PC-3 (cell line): ENCODE measurements around the gene PPP1R7.

Experiments
- CTCF ChIP-seq: fragments of 300-600 bp; sonication (generic); conservative IDR thresholded peaks from 2 replicates; pipeline ENCODE4 v1.5.1; 2017; ENCODE audit warnings: antibody characterized with exemption, low read depth, mild to moderate bottlenecking, low read length
- EZH2phosphoT487 ChIP-seq: fragments of 300-600 bp; sonication (generic); IDR thresholded peaks from 2 replicates; pipeline ENCODE4 v1.6.1; 2018; ENCODE audit warnings: mild to moderate bottlenecking, antibody characterized with exemption, low read length, borderline replicate concordance

DNA sequence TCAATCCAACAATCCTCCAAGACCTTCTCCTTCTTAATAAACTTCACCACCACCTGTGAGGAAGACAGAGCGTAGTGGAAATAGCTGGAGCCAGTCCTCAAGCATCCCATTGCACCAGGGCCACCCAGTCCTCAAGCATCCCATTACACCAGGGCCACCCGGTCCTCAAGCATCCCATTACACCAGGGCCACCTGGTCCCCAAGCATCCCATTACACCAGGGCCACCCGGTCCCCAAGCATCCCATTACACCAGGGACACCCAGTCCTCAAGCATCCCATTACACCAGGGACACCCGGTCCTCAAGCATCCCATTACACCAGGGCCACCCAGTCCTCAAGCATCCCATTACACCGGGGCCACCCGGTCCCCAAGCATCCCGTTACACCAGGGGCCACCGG, 34.9 kb upstream of the PPP1R7 start:
- TF ChIP-seq CTCF (no peak), EZH2phosphoT487 (no peak)
